ENCODE results near the gene MAP3K3. TPM values are rescaled to one million over a fixed set of nuclear protein-coding genes. Genes with fewer than 3 reads are reported as not detected.

MAP3K3 gene
- polyA plus RNA-seq, 4 donors: 8.1 to 17.1 (median 11.1) TPM

GRCh38 chr17:63609816-63610573, 12.2 kb upstream of the MAP3K3 start:
- WGBS, 3 donors: 68 to 82% (median 74%) methylated on average over 6 of the region's 6 CpGs

GRCh38 chr17:63610854-63611253, 11.4 kb upstream of the MAP3K3 start:
- Histone ChIP-seq H3K9me3 (ENCODE audit: control insufficient read depth in 2 of 2, insufficient read depth in 1 of 2, low read depth in 1 of 2, low read length in 1 of 2) (no peaks in the 10 kb centered on the region), H3K36me3 (ENCODE audit: control insufficient read depth in 3 of 3, insufficient read depth in 2 of 3, low read depth in 1 of 3, low read length in 3 of 3) (peaks cover 16 to 38% (median 19%) of the 10 kb centered on the region in 3 donors), H3K4me3 (ENCODE audit: low read depth in 1 of 3, low read length in 3 of 3) (no peak overlapping the region), H3K27ac (ENCODE audit: low read depth in 1 of 3, low read length in 2 of 3) (no peak overlapping the region), H3K4me1 (ENCODE audit: control insufficient read depth in 3 of 3, insufficient read depth in 2 of 3, low read depth in 1 of 3, low read length in 2 of 3) (no peaks in the 10 kb centered on the region), H3K27me3 (ENCODE audit: control insufficient read depth in 3 of 3, insufficient read depth in 3 of 3, low read length in 3 of 3) (no peaks in the 10 kb centered on the region)
- FAIRE-seq (no peak), DNase-seq (no peak)
- 94 to 99% (median 98%) methylated on average over 10 of the region's 10 CpGs for WGBS, 3 donors

More at GRCh38 chr17:63609816-63610573, 12.2 kb upstream of the MAP3K3 start:
- FAIRE-seq (no peak), DNase-seq (no peak)
- no peaks in the 10 kb centered on the region for H3K27me3 ChIP-seq (ENCODE audit: control insufficient read depth in 3 of 3, insufficient read depth in 3 of 3, low read length in 3 of 3)
- H3K4me1 ChIP-seq (ENCODE audit: control insufficient read depth in 3 of 3, insufficient read depth in 2 of 3, low read depth in 1 of 3, low read length in 2 of 3): no peaks in the 10 kb centered on the region
- no peak overlapping the region for H3K4me3 ChIP-seq (ENCODE audit: low read depth in 1 of 3, low read length in 3 of 3)
- H3K36me3 ChIP-seq (ENCODE audit: control insufficient read depth in 3 of 3, insufficient read depth in 2 of 3, low read depth in 1 of 3, low read length in 3 of 3): peaks cover 18 to 41% (median 28%) of the 10 kb centered on the region in 3 donors
- H3K27ac ChIP-seq (ENCODE audit: low read depth in 1 of 3, low read length in 2 of 3): no peak overlapping the region
- no peaks in the 10 kb centered on the region for H3K9me3 ChIP-seq (ENCODE audit: control insufficient read depth in 2 of 2, insufficient read depth in 1 of 2, low read depth in 1 of 2, low read length in 1 of 2)

DNA sequence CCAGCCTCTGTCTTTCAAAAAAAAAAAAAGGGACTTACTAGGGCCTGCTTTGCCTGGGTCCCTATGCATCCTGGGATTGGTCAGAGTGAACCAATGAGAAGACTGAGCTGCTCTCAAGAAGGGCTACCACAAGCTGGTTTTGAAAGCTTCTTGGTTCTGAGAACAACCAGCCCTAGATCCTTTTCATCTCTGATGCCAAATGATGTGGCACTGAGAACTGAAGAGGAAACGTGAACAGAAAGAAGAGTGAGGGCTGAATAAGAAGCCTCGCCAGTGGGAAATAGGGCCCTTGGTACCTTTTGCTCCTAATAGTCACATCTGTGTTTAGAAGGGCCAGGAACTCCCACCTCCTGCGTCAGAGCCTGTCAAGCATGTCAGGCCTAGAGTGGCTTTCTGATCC, 10.9 kb upstream of the MAP3K3 start:
- no peak overlapping the region for H3K27ac ChIP-seq (ENCODE audit: low read depth in 1 of 3, low read length in 2 of 3)
- no peak for FAIRE-seq

DNA sequence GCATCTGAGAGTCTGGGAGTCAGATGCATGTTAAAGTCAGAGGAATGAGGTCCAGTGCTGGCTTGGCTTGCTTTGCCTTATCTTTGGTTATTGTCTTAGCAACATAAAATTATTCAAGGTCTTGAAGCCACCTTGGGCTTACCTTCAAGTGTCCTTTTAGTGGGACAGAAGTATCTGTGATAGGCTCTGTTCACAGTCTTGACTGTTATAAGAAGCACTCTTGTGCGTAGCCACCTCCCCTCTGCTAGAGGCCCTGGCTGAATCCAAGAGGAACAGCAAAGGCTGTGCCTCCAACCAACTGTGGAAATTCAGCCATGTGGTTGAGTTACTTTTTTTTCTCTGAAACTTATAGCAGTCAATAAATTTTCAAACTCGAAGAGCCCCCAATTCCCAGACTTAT, 8.6 kb upstream of the MAP3K3 start:
- no peaks in the 10 kb centered on the region for H3K27me3 ChIP-seq (ENCODE audit: control insufficient read depth in 3 of 3, insufficient read depth in 3 of 3, low read length in 3 of 3)
- no peaks in the 10 kb centered on the region for H3K9me3 ChIP-seq (ENCODE audit: control insufficient read depth in 2 of 2, insufficient read depth in 1 of 2, low read depth in 1 of 2, low read length in 1 of 2)
- no peak overlapping the region for H3K27ac ChIP-seq (ENCODE audit: low read depth in 1 of 3, low read length in 2 of 3)
- FAIRE-seq (no peak), DNase-seq (no peak)
- peaks cover 2 to 14% (median 2%) of the 10 kb centered on the region in 3 donors for H3K36me3 ChIP-seq (ENCODE audit: control insufficient read depth in 3 of 3, insufficient read depth in 2 of 3, low read depth in 1 of 3, low read length in 3 of 3)
- no peaks in the 10 kb centered on the region for H3K4me1 ChIP-seq (ENCODE audit: control insufficient read depth in 3 of 3, insufficient read depth in 2 of 3, low read depth in 1 of 3, low read length in 2 of 3)
- no peak overlapping the region for H3K4me3 ChIP-seq (ENCODE audit: low read depth in 1 of 3, low read length in 3 of 3)
- 83 to 93% (median 93%) methylated on average over 2 of the region's 2 CpGs for WGBS, 3 donors

More for the DNA sequence above, 10.9 kb upstream of the MAP3K3 start:
- no peak for DNase-seq
- 80 to 84% (median 80%) methylated on average over 3 of the region's 3 CpGs for WGBS, 3 donors
- Histone ChIP-seq H3K27me3 (ENCODE audit: control insufficient read depth in 3 of 3, insufficient read depth in 3 of 3, low read length in 3 of 3) (no peaks in the 10 kb centered on the region), H3K9me3 (ENCODE audit: control insufficient read depth in 2 of 2, insufficient read depth in 1 of 2, low read depth in 1 of 2, low read length in 1 of 2) (no peaks in the 10 kb centered on the region), H3K4me3 (ENCODE audit: low read depth in 1 of 3, low read length in 3 of 3) (no peak overlapping the region), H3K4me1 (ENCODE audit: control insufficient read depth in 3 of 3, insufficient read depth in 2 of 3, low read depth in 1 of 3, low read length in 2 of 3) (no peaks in the 10 kb centered on the region), H3K36me3 (ENCODE audit: control insufficient read depth in 3 of 3, insufficient read depth in 2 of 3, low read depth in 1 of 3, low read length in 3 of 3) (peaks cover 13 to 34% (median 15%) of the 10 kb centered on the region in 3 donors)

- H3K36me3 ChIP-seq (ENCODE audit: control insufficient read depth in 3 of 3, insufficient read depth in 2 of 3, low read depth in 1 of 3, low read length in 3 of 3): no peaks in the 10 kb centered on the region
- H3K27me3 ChIP-seq (ENCODE audit: control insufficient read depth in 3 of 3, insufficient read depth in 3 of 3, low read length in 3 of 3): peaks cover 0 to 2% (median 0%) of the 10 kb centered on the region in 3 donors
- FAIRE-seq (no peak), DNase-seq (no peak)
- H3K4me3 ChIP-seq (ENCODE audit: low read depth in 1 of 3, low read length in 3 of 3): peak overlapping the region; percentile 56 to 83 (median 57)
- H3K4me1 ChIP-seq (ENCODE audit: control insufficient read depth in 3 of 3, insufficient read depth in 2 of 3, low read depth in 1 of 3, low read length in 2 of 3): peaks cover 3 to 6% (median 4%) of the 10 kb centered on the region in 3 donors
- no peaks in the 10 kb centered on the region for H3K9me3 ChIP-seq (ENCODE audit: control insufficient read depth in 2 of 2, insufficient read depth in 1 of 2, low read depth in 1 of 2, low read length in 1 of 2)
- 3 to 7% (median 7%) methylated on average over 10 of the region's 10 CpGs for WGBS, 3 donors
- H3K27ac ChIP-seq (ENCODE audit: low read depth in 1 of 3, low read length in 2 of 3): peak overlapping the region; percentile 56 to 72 (median 70)
Observed at GRCh38 chr17:63621229-63621683, 961 bp upstream of the MAP3K3 start.

DNA sequence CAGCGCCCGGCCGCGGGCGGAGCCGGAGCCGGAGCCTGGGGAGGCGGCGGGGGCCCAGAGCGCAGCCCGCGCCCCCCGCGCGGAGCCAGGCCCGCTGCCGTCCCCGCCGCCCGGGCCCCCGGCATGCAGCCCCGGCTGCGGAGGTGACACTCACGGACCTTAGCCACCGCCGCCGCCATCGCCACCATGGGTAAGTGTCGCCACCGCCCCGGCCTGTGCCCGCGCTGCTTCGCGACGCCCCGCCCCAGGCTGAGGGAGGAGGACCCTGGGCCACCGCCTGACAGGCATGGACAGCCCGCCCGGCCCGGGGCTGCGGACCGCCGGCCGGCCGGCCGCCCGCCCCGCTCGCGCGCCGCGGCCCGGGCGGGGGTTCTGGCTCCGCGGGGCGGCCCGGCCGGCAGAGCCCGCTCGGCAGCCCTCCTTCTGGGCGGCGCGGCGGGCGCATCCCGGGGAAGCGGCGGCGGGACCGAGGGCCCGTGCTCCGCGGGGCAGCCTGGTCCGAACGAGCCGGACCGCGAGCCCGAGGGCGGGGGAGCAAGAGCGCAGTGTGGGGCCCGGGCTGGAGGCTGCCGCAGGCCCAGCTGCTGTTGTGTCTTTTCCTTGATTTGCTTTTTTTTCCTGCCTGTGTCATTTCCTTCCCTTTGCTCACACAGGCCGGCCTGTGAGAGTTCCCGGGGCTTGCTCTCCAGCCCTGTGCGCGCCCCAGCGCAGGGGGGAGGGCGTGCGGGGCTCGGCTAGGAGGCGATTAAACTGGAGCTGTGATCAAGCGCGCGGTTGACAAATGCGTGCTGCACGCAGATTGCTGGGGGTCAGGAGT, 565 bp downstream of the MAP3K3 start:
- Histone ChIP-seq H3K4me3 (ENCODE audit: low read depth in 1 of 3, low read length in 3 of 3) (peak overlapping the region; percentile 83 to 100 (median 87)), H3K27ac (ENCODE audit: low read depth in 1 of 3, low read length in 2 of 3) (peak overlapping the region; percentile 51 to 86 (median 75)), H3K9me3 (ENCODE audit: control insufficient read depth in 2 of 2, insufficient read depth in 1 of 2, low read depth in 1 of 2, low read length in 1 of 2) (no peaks in the 10 kb centered on the region), H3K4me1 (ENCODE audit: control insufficient read depth in 3 of 3, insufficient read depth in 2 of 3, low read depth in 1 of 3, low read length in 2 of 3) (peaks cover 4 to 9% (median 6%) of the 10 kb centered on the region in 3 donors), H3K36me3 (ENCODE audit: control insufficient read depth in 3 of 3, insufficient read depth in 2 of 3, low read depth in 1 of 3, low read length in 3 of 3) (no peaks in the 10 kb centered on the region), H3K27me3 (ENCODE audit: control insufficient read depth in 3 of 3, insufficient read depth in 3 of 3, low read length in 3 of 3) (peaks cover 0 to 2% (median 0%) of the 10 kb centered on the region in 3 donors)
- WGBS, 3 donors: 0 to 1% (median 0%) methylated on average over 39 to 100 of the region's 100 CpGs
- no peak for FAIRE-seq
- DNase-seq: peak; percentile 70 to 80

DNA sequence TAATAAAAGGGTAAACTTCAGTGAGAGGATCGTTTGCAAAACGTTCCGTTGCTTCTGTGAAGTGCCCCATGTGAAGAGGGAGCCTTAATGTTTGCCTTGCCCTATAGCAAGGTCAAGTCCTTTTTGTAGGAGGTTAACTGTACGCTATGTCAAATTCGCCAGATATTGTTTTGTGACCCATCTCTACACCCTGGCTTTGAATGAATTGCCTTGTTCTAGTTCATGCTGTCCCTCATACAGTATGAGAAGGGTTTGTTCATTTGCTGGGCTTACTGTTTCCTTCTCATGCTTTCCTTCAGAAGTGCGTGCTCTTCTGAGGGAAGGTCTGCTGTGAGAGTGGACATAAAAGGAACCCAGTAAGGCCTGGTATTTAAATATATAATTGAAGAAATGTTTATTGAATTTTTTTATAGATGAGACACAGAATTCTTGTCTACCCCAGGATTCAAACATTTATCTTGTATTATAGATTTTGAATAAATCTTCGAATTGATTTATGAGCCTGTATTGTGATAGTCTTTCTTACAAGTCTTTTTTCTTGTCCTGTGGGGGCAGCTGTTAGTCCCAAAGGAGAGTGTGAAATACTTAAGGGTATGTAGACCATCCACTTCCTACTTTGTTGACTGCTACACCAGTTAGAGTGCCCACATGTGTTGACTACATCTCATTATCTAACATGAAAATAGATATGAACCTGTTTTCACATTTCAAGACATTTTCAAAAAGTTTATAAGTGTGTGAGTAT, 1.7 kb downstream of the MAP3K3 start:
- FAIRE-seq: no peak

GRCh38 chr17:63624531-63624880, 2.3 kb downstream of the MAP3K3 start:
- Histone ChIP-seq H3K27ac (ENCODE audit: low read depth in 1 of 3, low read length in 2 of 3) (no peak overlapping the region), H3K36me3 (ENCODE audit: control insufficient read depth in 3 of 3, insufficient read depth in 2 of 3, low read depth in 1 of 3, low read length in 3 of 3) (peaks cover 0 to 2% (median 0%) of the 10 kb centered on the region in 3 donors), H3K27me3 (ENCODE audit: control insufficient read depth in 3 of 3, insufficient read depth in 3 of 3, low read length in 3 of 3) (peaks cover 0 to 2% (median 0%) of the 10 kb centered on the region in 3 donors), H3K4me1 (ENCODE audit: control insufficient read depth in 3 of 3, insufficient read depth in 2 of 3, low read depth in 1 of 3, low read length in 2 of 3) (peaks cover 4 to 10% (median 6%) of the 10 kb centered on the region in 3 donors), H3K9me3 (ENCODE audit: control insufficient read depth in 2 of 2, insufficient read depth in 1 of 2, low read depth in 1 of 2, low read length in 1 of 2) (no peaks in the 10 kb centered on the region), H3K4me3 (ENCODE audit: low read depth in 1 of 3, low read length in 3 of 3) (no peak overlapping the region)
- FAIRE-seq: no peak
- DNase-seq: no peak
- 84 to 92% (median 89%) methylated on average over 1 of the region's 1 CpG for WGBS, 3 donors

More for the DNA sequence above, 1.7 kb downstream of the MAP3K3 start:
- 44 to 53% (median 44%) methylated on average over 7 of the region's 7 CpGs for WGBS, 3 donors
- DNase-seq: no peak
- Histone ChIP-seq H3K36me3 (ENCODE audit: control insufficient read depth in 3 of 3, insufficient read depth in 2 of 3, low read depth in 1 of 3, low read length in 3 of 3) (peaks cover 0 to under 1% (median 0%) of the 10 kb centered on the region in 3 donors), H3K9me3 (ENCODE audit: control insufficient read depth in 2 of 2, insufficient read depth in 1 of 2, low read depth in 1 of 2, low read length in 1 of 2) (no peaks in the 10 kb centered on the region), H3K4me3 (ENCODE audit: low read depth in 1 of 3, low read length in 3 of 3) (peak overlapping the region in 1 of 3 donors; percentile 100), H3K27me3 (ENCODE audit: control insufficient read depth in 3 of 3, insufficient read depth in 3 of 3, low read length in 3 of 3) (peaks cover 0 to 2% (median 0%) of the 10 kb centered on the region in 3 donors), H3K27ac (ENCODE audit: low read depth in 1 of 3, low read length in 2 of 3) (no peak overlapping the region), H3K4me1 (ENCODE audit: control insufficient read depth in 3 of 3, insufficient read depth in 2 of 3, low read depth in 1 of 3, low read length in 2 of 3) (peaks cover 4 to 9% (median 6%) of the 10 kb centered on the region in 3 donors)
